ENCODE results near the gene MYLK3.
"Not testable (repeated sequence)": the region's sequence is repeated elsewhere in the genome, so short reads cannot be mapped to it uniquely, and the experiment has no call there.

The MYLK3 gene

GRCh38 chr16:46747777-46748651 is at the start of gene MYLK3:
Gene MYLK3, minus strand, starts transcription at chr16:46748344. Its CDS starts 151 bp downstream, at chr16:46748193.
- DNase-seq (ENCODE audit: low spot score), result no peak

GRCh38 chr16:46797501-46797900 is 49.4 kb upstream of the MYLK3 start:
- DNase-seq (ENCODE audit: low spot score), result no peak

- DNase-seq (ENCODE audit: low spot score), result no peak
Observed at GRCh38 chr16:46796764-46797269, 48.7 kb upstream of the MYLK3 start.

GRCh38 chr16:46793841-46794240 is 45.7 kb upstream of the MYLK3 start:
- DNase-seq (ENCODE audit: low spot score), result no peak

GRCh38 chr16:46790599-46791270 is 42.6 kb upstream of the MYLK3 start:
- no peak for DNase-seq (ENCODE audit: low spot score)

- peak; percentile 60 for DNase-seq (ENCODE audit: low spot score)
Observed at GRCh38 chr16:46789499-46790414, 41.6 kb upstream of the MYLK3 start.

- peak; percentile 6 for DNase-seq (ENCODE audit: low spot score)
Observed at GRCh38 chr16:46788891-46789474, 40.8 kb upstream of the MYLK3 start.

GRCh38 chr16:46787909-46788308 is 39.8 kb upstream of the MYLK3 start:
- no peak for DNase-seq (ENCODE audit: low spot score)

GRCh38 chr16:46785076-46785845 is 37.1 kb upstream of the MYLK3 start:
- DNase-seq (ENCODE audit: low spot score), result no peak

- DNase-seq (ENCODE audit: low spot score), result not testable (repeated sequence)
Observed at GRCh38 chr16:46784569-46784968, 36.4 kb upstream of the MYLK3 start.

GRCh38 chr16:46783800-46784199 is 35.7 kb upstream of the MYLK3 start:
- DNase-seq (ENCODE audit: low spot score), result no peak

GRCh38 chr16:46782320-46782719 is 34.2 kb upstream of the MYLK3 start:
- no peak for DNase-seq (ENCODE audit: low spot score)

- no peak for DNase-seq (ENCODE audit: low spot score)
Observed at GRCh38 chr16:46777804-46778203, 29.7 kb upstream of the MYLK3 start.

- no peak for DNase-seq (ENCODE audit: low spot score)
Observed at GRCh38 chr16:46775214-46775613, 27.1 kb upstream of the MYLK3 start.

GRCh38 chr16:46774743-46775177 is 26.6 kb upstream of the MYLK3 start:
- DNase-seq (ENCODE audit: low spot score), result no peak

- no peak for DNase-seq (ENCODE audit: low spot score)
Observed at GRCh38 chr16:46772463-46772862, 24.3 kb upstream of the MYLK3 start.

GRCh38 chr16:46768809-46769208 is 20.7 kb upstream of the MYLK3 start:
- DNase-seq (ENCODE audit: low spot score), result no peak

- DNase-seq (ENCODE audit: low spot score), result no peak
Observed at GRCh38 chr16:46765050-46765449, 16.9 kb upstream of the MYLK3 start.

GRCh38 chr16:46763147-46763546 is 15.0 kb upstream of the MYLK3 start:
- no peak for DNase-seq (ENCODE audit: low spot score)

- DNase-seq (ENCODE audit: low spot score), result no peak
Observed at GRCh38 chr16:46762583-46762982, 14.4 kb upstream of the MYLK3 start.

- no peak for DNase-seq (ENCODE audit: low spot score)
Observed at GRCh38 chr16:46759309-46759708, 11.2 kb upstream of the MYLK3 start.

Measured in hematopoietic multipotent progenitor cell treated with erythropoietin and hydrocortisone succinate and interleukin-3 and kit ligand, for 17 days (in vitro differentiated cells).